T-helper 1 cell (primary cell): Measurements from ENCODE around the gene GBF1.
A peak's percentile ranks its signal among the peaks of the same experiment; 100 is the strongest.
"Not testable (repeated sequence)": the region's sequence is repeated elsewhere in the genome, so short reads cannot be mapped to it uniquely, and the experiment has no call there.

ENCODE experiments used
- DNase-seq, 5 donors: peaks; one replicate each; pipeline ENCODE4 v3.0.0-alpha.2; 2012 to 2020

The GBF1 gene

GRCh38 chr10:102234888-102235597, 10.3 kb upstream of the GBF1 start:
- no peak for DNase-seq

GRCh38 chr10:102235598-102235920, 9.8 kb upstream of the GBF1 start:
- DNase-seq: no peak

- no peak for DNase-seq
Measured at GRCh38 chr10:102236006-102236405, 9.3 kb upstream of the GBF1 start.

DNA sequence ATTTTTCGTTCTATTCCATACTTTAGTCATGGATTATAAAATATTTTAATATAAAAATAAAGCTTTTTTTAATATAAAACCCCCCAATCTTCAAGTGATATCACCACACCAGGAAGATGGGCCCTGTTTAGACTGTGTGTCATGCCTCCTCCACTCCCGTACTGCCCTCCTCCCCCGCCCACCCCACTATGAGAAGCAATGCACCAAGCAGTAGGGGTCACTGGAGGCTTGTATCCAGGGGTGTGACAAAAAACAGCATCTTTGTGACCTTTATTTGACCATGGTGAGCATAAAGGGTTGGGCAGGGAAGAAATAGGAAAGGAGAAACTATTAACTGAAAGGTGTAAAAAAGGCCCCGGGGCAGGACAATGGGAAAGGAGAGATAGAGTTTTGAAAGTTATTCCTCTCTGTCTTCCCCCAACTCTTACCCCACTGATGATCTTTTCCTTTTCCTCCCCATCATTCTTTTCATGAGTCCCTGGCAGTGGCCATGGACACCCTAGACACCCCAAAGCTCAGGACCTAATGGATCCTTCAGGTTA, 7.5 kb upstream of the GBF1 start:
- DNase-seq: no peak

GRCh38 chr10:102240467-102241031, 4.8 kb upstream of the GBF1 start:
- no peak for DNase-seq

DNA sequence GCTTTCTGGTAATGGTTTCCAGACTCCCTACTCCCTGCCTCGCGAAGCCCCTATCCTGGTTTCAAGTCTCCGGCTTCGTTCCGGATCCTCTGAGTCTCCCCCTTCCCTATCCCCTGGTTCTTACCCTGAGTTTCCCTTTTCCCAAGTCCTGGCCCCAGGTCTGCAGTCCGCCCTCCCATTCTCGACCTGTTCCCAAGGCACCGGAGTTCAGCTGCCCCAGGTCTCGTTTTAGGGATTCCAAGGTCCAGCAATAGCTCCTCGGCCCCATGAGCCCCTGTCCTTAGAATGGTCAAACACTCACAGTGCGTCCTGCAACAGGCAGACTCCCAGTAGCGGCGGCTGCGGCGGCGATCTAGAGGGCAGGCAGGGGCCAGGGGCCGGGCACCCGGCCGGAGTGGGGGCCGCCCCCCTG, 4.3 kb upstream of the GBF1 start:
- DNase-seq: no peak

GRCh38 chr10:102241444-102242117, 3.8 kb upstream of the GBF1 start, which contains the start of gene PITX3:
Gene PITX3, minus strand, starts transcription at chr10:102241512. Its CDS starts 9,432 bp downstream, at chr10:102232080.
- DNase-seq: peak; percentile 83 to 93 (median 86)

DNA sequence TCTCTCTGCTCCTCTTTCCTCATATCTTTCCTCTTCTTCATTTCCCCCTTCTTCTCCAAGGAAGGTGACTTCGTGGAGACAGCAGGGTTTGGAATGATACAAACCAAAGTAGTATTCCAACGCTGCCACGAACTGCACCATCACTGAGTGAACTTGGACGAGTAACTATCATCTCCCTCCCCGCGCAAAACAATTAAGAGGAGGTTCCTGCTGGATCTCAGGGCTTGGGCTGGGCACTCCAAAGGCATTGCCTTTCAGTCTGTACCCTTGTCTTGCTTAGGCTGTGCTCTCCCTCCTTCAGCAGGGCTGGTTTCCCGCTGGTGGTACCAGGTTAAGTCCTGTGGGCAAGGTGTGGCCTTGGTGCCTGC, 3.2 kb upstream of the GBF1 start:
- DNase-seq: no peak

GRCh38 chr10:102243309-102243708, 2.0 kb upstream of the GBF1 start:
- no peak for DNase-seq

DNA sequence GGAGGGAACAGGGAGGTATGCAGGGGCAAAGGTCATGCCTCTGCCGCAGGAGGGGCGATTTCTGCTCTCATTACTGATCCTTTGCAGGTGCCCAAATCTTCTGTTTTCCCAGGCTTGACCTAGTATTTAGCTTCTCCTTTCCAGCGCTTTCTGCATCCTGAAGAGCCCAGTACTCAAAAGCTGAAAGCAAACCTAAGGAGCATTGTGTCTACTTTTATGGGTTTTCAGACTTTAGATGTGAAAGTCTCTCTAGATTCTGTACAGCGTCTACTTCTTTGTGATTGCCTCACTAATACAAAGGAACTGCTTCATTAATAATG, 560 bp downstream of the GBF1 start:
- no peak for DNase-seq

DNA sequence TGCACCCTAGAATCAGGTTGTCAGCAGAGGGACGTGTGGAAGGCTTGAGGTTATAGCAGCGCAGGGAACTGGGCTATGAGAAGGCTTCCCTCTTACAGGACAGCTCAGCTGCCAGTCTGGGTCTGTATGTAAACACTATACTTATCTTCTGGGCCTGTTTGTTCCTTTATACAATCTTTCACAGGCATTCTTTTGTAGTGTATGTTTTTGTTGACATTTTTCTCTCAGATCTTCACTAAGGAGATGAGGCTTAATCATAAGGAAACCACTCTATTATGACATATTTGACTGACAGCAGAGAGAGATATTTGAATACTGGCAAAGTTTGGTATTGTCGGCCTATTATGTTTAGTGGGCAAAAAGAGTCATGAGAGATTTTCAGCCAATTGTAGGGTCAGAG, 929 bp downstream of the GBF1 start:
- DNase-seq: no peak

DNA sequence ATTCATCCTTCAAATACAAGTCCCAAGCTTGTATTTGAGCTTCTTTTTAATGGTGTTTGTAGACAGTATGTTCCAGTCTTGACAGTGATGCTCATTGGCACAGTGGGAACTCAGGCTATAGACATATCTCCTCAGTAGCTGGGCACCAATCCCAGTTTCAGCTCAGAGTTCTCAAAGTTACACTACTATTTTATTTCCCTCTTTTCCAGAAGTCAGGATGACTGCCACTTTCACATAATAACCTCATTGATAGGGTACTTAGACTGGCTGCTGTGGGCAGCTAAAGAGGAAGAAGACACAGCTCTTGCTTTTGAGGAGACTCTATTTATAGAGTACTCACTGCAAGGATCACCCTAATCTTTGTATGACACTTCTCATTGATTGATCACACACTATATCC, 2.4 kb downstream of the GBF1 start:
- no peak for DNase-seq

DNA sequence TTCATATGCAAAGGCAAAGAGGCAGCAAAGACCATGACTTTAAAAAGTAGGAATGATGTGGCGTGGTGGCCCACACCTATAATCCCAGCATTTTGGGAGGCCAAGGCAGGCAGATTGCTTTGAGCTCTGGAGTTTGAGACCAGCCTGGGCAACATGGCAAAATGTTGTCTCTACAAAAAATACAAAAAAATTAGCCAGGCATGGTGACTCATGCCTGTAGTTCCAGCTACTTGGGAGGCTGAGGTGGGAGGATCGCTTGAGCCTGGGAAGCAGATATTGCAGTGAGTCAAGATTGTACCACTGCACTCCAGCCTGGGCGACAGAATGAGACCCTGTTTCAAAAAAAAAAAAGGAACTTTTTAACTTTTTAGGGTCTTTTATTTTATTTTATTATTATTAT, 7.2 kb downstream of the GBF1 start:
- not testable (repeated sequence) for DNase-seq

GRCh38 chr10:102254426-102254825, 9.1 kb downstream of the GBF1 start:
- no peak for DNase-seq

DNA sequence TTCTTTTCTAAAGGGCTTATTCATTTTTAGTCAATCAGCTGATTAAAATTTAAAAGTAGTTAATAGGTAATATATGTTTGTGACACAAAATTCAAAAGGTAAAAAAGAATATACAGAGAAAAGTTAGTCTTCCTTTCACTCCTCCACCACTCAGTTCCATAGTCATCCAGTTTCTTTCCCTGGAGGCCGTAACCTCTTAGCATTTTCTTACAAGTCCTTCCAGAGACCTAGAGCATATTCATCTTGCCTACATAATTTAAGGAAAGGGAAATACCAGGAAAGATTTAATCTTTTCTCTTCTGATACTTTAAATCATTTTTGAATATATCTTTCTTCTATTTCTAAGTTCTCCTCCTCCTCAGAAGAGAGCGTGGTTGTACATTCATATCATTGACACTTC, 10.1 kb downstream of the GBF1 start:
- DNase-seq: no peak

GRCh38 chr10:102261196-102261595, 15.9 kb downstream of the GBF1 start:
- no peak for DNase-seq

DNA sequence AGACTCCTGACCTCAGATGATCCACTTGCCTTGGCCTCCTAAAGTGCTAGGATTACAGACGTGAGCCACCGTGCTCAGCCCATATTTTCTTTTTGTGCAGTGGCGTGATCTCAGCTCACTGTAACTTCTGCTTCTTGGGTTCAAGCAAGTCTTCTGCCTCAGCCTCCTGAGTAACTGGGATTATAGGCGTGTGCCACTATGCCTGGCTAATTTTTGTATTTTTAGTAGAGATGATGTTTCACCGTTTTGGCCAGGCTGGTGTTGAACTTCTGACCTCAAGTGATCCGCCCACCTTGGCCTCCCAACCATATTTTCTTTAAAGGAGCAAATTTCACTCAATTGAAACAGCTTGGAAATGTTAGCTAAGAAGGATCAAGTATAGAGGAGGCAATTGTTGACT, 16.5 kb downstream of the GBF1 start:
- DNase-seq: no peak

DNA sequence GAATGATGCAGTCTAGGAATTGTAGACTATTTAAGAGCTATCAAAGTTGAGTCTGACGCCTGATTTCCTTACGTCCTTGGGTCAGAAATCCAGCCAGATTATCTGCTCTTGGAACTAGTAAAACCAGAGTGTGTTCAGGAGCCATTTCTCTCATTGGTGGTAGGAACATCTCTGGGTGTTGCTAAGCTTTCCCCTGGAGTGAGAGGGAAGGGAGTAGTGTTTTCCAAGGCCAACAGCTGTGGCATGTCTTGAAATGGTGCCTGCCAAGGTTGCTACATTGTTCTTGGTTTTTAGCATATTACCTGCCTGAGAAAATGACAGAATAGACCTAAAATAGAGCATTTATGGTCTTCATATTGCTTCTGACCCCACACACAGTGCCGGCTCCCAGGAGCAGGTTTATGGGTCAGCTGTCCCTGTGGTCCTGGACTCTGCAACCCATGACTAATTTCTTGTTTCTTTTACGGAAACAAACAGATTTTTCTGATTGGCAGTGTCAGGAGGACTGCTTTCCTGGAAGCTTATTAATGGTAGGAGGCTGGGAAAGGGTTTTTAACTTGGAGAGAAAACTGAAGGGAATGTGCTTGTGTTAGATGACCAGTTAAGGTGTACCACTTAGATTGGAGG, 17.5 kb downstream of the GBF1 start:
- no peak for DNase-seq

GRCh38 chr10:102264371-102264770, 19.0 kb downstream of the GBF1 start:
- DNase-seq: no peak

DNA sequence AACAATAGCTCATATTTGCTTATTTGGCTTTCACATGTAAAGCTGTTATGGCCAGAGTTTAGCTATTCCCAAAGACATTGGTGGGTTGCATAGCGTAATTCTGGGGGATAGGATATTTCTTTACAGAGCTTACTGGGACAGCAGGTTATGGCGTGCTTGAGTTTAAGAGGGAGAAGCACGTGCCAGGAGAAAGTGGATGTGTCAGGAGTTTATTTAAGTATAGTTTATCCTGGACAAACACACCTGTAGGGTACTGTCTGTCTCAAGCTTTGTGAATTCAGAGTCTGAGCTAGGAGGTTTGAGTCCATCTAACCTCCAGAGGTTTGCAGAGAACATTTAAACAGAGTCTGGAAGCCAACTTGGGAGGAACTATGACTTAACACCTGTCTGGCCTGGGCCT, 21.3 kb downstream of the GBF1 start:
- DNase-seq: no peak

- DNase-seq: no peak
Measured at GRCh38 chr10:102267748-102268147, 22.4 kb downstream of the GBF1 start.

- no peak for DNase-seq
Measured at GRCh38 chr10:102268375-102268888, 23.1 kb downstream of the GBF1 start.

DNA sequence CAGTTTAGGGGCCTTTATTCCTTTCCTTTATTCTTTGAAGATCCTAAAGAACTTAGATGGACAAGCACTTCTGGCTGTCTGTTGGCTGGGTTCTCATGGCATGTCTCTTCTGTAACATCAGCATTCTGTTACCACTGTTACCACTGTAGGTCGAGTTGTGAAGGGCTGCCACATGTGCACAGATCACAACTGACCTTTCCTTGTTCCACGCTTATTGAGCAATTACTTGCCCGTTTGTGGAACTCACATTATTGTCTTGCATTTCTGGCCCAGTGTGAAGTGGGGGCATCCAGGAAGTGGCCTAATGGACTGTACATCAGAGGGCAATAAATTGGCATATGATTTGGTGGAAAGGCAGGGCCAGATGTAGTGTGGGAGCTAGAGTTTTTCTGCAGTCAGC, 23.7 kb downstream of the GBF1 start:
- no peak for DNase-seq

- no peak for DNase-seq
Measured at GRCh38 chr10:102274062-102274461, 28.7 kb downstream of the GBF1 start.
